HG03565 (cell line): ENCODE results near the gene SH3TC2.

Experiments used
- ATAC-seq: cut with Tn5 transposase; IDR thresholded peaks from one replicate; pipeline ENCODE4 v1.9.1; 2021; ENCODE audit warnings: mild to moderate bottlenecking, moderate library complexity; ENCODE audit not compliant: unreplicated experiment

SH3TC2 gene

DNA sequence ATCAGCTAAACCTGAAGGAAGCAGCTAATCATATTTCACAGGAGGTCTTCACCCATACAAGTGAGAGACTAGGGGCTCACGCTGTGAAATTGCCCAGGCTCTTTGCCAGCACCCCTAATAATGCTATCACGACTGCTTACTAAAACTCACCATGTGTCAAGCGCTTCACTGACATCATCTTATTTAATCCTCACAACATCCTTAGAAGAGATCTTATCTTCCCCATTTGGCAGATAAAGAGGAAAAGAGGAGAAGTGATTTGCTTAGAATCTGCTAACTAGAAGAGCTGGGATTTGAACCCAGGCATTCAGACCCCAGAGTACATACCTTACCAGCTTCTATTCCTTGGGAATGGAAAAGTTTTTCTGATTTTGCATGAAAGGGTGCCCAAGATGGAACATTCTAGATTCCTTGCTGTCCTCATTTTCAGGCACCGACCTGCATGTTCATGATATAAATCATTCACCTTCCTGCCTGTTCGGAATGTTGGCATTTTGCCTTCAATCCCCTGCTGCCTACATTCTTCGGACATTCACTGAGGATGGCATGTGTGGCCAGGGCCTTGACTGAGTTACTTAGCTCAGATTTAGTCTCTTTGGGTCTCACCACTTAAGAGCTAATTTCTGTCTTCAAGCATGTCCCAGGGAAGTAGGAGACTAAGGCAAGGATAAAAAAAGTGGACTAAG lies 88.1 kb downstream of the SH3TC2 start:
- ATAC-seq, result no peak

DNA sequence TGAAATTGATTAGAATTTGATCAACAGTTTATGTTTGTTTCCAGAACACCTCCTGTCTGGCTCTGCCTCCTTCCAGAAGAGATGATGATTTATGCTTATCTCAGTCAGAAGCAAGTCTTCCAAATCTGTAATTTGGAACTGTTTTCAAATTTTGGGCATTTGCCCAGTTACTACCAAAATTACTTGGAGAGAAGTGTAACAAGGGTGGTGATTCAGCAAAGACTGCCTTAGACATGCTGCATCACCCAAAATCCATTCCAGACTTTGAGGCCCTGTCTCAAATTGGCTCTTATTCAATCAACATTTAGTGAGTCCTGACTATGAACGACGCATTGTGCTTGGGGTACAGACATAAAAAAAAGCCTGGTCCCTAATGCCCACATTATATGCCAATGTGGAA lies 89.4 kb downstream of the SH3TC2 start:
- ATAC-seq, result no peak

DNA sequence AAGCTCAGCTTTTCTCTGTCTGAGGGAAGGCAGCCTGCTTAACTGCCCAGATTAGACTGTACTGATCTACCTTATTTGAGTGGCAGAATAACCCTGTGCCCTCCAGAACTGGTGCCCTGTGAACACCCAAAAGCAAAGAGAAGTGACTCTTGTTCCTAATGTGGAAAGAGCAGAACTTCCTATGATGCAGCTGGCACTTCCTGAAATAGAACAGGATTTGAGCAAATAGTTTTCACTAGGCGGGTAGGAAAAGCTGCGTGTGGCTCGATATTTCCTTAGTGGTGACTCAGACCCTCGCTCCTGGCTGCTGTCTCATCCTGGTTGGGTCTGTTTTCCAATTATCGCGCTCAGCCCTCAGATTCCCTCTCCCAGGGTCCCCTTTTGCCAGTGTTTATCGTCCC lies 89.9 kb downstream of the SH3TC2 start:
- no peak for ATAC-seq

DNA sequence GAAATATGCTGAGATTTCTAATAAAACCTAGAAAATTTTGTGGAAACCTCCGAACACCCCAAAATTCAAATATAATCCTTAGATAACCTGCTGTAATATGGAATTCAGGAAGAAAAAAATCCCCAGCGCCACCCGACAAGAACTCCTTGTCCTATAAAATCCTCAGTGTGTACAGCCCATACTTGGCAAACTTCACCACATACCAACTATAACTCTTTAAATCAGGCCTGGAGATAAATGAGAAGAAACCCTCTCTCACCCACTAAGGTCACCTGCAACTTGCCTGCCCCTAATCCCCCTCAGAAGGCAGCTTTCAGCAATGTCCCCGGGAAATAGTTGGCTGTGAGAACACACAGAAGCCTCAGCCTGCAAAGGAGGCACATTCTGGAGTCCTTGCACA lies 90.5 kb downstream of the SH3TC2 start:
- no peak for ATAC-seq

DNA sequence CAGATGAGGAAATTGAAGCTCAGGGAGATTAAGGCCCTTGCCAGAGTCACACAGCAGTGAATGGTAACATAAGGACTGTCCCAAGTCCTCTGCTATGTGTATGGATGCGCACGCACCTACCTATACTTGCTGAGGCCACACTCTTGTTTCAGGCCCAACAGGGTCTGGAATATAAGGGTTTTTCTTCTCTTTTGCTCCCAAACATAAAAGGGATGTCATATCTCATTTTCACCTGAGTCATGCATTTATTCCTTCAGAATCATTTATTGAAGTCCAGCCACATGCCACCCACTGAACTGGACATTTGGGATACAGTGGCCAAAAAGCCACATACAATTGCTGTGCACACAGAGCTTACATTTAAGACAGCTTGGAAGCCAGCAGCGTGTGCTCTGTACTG lies 92.0 kb downstream of the SH3TC2 start:
- no peak for ATAC-seq

DNA sequence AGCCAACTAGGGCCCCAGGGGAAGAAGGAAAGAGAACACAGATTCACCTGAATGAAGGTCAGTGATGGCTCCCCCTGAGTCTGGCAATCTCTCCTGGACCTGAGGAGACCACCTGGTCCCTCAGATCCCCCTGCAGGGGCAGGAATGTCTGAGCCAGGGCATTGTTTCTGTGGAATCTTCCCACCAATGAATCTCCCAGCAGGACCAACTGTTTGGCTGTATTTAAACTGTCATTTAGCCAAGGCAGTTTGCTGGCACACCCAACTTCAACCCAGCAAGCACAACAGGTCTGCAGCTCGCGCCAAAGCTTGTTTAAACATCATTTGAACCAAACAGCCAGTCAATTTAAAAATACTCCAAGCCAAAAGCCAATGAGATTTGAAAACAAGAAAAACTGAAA lies 92.6 kb downstream of the SH3TC2 start:
- no peak for ATAC-seq

DNA sequence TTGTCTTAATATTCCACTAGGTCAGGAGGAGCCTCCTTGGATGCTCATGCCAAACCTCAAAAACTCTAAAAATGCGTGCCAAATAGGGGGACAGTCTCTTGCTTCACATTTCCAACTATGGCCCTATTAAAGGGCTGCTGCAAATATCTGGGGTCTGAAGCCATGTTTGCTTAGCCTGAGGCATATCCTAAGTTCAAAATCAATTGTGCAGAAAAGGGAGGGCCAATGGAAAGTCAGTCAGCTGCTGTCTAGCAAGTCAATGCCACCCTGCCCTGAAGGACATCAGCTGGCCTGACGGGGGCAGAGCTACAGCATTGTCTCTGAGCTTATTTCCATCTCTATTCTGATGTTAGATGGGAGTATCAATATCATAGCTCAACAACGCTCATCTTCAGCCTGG lies 93.6 kb downstream of the SH3TC2 start:
- ATAC-seq, result no peak

DNA sequence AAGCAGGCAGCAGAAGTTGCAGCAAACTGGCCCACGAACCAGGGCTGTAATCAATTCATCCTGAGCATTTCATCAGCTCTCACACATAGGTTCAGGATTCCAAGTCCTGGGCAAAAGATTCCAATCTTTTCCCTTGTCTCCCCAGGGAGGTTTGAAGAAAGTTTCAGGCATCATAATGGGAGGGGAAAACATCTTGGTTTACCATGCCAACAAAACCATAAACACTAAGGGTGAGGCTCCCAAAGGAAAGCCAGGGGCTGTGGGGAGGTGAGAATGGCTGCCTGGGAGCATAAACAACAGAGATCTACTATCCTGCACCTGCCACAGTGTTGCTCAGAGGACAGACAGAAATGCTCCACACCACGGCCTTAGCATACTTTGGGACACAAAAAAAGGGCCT lies 94.6 kb downstream of the SH3TC2 start:
- no peak for ATAC-seq

DNA sequence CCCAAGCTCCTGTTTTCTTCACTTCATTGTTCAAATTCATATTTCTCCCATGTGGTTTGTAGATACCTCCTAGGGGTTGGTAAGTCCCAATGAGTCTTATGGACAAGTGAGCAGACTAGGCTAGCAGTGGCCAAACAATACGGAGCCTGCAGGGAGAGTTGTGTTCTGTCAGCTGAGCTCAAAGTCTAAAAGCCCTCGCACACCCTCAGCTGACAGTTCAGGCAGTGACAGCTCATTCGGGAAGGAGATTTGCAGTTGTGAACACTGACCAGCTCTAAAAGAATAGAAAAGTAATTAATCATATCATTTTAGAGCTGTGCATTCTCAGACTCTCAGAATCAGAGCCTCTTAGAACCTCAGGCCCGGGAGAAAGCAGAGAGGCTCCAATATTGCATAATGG lies 95.1 kb downstream of the SH3TC2 start:
- no peak for ATAC-seq

DNA sequence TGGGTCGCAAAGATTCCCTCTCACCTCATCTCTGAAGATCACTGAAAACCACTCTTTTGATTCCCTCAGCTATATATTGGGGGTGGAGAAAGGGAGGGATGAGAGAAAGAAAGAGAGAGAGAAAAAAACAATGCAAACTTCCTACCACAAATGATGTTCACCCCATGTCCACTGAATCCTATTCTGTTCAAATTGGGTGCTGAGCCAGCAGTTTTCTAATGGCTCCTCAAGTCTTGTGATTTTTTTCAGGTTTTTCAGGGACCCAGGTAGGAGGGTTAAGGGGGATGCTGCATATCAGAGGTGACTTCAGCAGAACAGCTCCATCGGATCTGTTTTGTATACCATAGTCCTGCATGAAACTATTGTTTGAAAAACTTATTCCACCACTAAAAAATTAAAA lies 95.9 kb downstream of the SH3TC2 start:
- ATAC-seq, result no peak

DNA sequence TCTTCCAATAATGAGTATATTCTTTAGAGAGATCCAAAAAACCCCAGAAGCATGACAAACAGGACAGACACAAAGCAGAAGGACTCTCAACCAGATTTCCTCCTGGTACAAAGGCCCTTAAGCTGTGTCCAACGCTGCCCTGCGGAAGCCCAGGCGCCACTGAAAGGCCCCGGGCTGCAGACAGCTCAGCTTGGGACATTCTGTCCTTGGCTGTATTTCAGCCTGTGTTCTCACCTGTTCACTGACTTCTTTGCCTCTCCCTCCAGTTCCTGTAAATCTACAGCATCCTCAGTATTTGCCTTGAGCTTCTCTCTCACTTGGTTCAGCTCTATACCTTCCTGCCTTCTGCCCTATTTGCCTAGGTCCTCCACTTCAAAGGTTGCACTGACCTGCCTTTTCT lies 96.5 kb downstream of the SH3TC2 start:
- no peak for ATAC-seq

DNA sequence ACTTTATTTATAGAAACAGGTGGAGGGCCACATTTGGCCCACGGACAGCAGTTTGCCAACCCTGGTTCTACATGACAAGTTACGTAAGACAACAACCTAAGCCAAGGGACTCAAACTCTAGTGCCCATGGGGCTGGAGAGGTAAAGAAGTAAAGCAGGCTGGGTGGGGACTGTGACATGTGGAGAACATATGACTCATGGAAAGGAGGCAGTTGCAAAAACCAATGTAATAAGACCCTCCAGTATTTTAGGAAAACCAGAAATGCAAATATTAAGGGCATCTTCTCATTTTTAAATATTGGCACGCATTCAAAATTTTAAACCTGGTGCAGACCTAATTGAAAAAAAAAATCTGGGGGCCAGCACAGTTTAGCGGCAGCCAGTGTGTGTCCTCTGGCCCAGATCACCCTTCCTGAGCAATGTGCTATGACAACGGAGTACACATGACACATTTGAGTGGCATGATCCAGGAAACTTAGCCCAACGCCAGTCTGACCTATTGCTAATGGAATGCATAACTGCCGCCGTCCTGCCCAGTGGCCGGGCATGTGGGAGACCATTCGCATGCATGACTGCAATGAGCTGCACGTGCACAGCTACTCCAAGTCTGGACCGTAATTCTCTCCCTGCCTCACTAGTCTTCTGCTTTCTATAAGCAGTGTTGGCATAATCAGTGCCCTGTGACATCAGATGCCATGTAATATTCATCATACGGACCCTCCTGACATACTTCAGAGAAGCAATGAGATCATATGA lies 97.2 kb downstream of the SH3TC2 start:
- no peak for ATAC-seq

DNA sequence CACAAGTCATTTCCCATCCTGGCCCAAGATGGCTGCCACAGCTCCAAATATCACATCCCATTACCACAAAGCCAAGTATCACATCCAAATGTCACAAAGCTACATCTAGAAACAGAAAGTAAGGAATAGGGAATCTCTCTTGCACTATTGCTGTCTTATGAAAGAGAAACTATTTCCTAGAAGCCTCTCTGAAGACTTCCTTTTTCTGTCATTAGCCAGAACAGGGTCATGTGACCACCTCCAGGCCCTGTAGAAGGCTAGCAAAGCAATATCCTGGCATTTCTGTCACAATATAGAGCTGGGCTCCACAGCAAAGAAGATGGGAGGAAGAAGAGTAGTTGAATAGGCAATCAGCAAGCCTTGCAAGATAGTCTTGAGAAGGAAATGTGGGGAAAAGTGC lies 99.2 kb downstream of the SH3TC2 start:
- peak; percentile 48 for ATAC-seq

DNA sequence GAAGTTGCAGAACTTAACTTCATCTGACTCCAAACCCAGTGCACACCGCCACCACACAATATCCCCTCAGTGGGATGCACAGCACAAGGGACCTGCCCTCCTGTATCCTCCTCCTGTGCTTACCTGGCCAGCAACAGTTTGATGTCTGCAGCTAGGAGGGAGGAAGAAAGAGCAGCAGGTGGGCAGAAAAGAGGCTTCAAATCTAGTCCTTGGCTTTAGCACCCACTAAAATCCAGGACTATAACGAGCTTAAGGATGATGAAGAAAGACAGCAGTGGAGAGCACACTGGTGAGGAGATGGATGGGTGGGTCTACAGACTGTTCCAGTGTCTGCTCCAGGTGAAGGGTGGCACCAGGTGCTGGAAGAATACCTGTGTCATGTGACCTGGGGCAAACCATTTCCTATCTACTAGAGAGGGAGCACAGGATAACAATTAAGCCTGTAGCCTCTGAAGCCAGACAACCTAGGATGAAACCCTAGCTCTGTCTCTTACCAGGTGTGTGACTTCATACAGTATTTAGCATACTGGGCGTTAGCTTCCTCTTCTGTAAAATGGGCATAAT lies 100.0 kb downstream of the SH3TC2 start:
- no peak for ATAC-seq

DNA sequence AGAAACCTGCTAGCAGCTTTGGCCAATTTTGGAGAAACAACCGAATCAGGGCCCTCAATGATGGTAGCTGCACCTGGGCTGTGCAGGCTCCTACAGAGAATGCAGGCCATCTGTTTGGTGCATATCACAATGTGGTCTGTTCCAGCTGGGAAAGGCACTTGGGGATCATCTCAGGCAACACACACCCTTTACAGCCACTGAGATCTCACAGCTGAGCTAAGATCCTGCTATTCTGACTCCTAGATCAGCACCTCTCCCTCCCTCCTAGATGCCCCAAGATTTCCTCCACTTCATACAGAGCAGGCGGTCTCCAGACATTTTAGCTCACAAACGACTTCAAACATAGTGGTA lies 100.7 kb downstream of the SH3TC2 start:
- ATAC-seq, result no peak

DNA sequence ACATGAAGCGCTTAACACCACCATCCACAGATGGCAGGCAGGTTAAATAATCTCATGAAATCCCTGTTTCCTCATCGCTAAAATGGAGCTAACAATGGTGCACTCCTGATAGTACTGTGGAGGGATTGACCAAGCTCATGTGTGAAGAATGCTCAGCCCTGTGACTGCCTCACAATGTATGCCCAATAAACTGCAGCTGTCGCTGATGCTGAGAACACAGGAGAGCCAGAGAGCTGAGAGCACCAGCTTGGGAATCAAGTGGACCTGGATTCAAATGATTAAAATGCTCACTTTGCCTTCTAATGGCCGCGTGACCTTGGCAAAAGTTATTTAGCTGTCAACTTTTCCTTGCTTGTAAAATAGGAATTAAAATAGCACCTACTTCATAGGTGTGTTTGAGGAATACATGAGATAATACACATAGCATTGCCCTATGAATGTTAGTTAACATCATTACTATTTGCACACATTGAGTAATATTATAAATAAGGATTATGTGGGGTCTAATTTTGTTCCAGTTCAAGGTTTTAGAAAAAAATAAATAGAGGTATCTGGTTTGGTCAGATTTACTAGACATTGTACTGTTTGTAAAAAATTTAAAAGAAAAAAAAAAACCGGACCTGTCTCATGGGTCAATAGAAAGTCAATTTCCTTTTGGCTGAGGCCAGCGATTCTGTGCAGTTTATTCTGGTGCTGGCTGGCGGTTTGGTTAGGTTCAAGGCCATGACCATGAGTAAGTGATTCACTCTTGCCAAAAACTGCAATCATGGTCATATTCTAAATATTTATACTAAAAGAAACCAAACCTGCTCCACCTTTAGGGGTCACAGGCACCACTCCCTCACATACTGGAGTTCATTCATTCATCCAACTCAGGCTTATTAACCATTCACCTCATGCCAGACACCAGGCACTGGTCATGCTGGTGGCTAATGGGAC lies 101.3 kb downstream of the SH3TC2 start:
- ATAC-seq, result no peak

DNA sequence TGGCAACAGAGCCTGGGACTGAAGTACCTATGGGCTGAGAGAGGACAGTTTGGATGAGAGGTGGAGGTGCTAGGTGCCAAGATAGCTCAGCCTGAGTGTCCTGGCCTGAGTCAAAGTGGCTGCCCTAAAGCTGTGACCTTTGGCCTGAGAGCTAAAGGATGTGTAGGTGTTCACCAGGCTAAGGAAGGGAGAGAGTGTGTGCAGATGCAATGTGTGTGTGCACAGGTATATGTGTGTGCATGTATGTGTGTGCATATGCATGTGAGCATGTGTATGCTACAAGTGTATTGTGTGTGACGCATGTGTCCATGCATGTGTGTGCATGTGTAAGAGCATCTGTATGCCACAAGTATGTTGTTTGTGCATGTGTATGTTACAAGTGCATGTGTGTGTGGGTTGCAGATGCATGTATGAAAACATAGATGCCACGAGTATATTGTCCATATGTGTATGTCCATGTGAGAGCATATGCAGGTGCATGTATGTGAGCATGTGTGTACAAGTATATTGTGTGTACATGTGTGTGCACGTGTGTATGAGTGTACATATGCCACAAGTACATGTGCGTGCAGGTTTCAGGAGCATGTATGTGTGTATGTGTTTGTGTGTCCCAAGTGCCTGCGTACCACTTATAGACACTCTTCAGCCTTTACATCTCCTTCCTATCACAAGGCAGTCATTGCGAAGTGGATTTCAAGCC lies 102.6 kb downstream of the SH3TC2 start:
- no peak for ATAC-seq

DNA sequence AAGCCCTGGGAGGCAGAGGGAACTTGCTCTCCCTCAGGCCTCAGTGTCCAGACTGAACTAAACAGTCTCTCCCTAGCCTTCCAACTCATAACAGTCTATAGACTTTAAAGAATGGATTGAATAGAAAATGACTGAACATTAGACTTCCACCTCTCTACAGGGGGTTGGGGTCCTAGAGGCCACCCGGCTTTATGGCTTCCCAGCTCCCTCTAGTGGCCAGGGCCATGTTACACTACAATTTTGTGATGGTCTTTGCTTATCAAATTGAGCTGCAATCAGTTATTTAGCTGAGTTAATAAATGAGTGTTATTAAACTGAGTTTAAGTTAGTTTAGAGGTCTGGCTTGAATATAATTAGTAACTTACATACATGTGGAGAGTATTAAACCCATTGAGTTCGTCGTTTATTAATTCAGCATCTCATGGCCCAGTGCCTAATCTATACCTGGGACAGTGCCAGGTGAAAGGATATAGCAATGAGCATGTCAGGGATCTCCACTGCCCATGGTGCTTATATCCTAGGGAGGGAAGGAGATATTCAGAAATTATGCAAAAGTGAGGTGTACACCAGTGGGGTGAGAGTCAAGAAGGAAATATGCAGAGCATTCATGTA lies 105.2 kb downstream of the SH3TC2 start:
- ATAC-seq, result no peak

DNA sequence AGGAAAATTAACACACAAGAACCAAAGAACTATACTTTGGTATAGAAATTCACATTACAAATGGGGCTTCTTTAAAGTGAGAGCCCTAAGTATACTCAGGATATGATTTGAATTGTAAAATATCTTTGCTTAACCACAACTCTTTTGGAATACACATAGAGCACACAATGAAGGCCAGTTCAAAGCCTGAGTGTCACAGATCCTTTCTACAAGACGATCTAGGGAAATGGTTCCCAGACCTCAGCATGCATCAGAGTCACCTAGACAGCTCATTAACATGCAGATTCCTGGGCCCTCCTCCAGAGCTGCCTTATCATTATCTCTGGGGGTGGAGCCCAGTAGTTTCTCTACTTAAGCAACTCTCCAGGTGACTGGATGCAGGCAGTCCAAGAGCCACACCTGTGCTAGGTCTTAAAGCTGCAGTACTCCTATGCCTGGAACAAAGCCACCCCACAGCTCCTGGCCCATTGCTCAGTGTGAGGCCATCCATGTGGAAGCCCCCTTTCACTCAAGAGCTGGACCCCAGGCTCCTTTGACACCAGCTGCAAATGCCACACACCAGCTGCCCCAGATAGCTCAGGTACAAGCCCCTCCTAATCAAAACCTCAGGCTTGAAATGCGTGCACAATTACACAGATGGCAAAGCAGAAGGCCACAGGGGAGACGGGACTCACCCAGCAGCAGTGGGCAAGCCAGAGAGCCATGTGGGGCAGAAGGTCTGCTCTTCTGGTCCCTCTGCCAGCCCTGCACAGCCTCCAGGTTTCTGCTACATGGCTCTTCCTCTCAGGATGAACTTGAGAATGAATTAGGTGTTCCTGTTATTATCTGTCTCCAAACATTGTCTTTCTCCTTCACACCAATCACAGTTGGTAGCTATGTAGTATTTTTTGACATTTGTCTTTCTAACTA lies 106.1 kb downstream of the SH3TC2 start:
- no peak for ATAC-seq
